Smooth muscle cell (in vitro differentiated cells): ENCODE measurements around the gene RFX3. TPM values are rescaled to one million over a fixed set of nuclear protein-coding genes. Genes with fewer than 3 reads are reported as not detected.

Experiments
- DNase-seq: peaks from one replicate; lab custom pipeline; 2025; ENCODE audit not compliant: unreplicated experiment; lab: John Stamatoyannopoulos, UW
- H2AFZ ChIP-seq: fragments of 200-600 bp; sonication (generic); 2 replicates; pipeline ENCODE4 v1.6.0; 2016; ENCODE audit warnings: antibody characterized with exemption, low read depth, mild to moderate bottlenecking
- H3F3A ChIP-seq: fragments of 200-600 bp; sonication (generic); 2 replicates; pipeline ENCODE4 v1.6.0; 2017; ENCODE audit warnings: antibody characterized with exemption, low read depth
- H3K27ac ChIP-seq: fragments of 200-600 bp; sonication (generic); 2 replicates; pipeline ENCODE4 v1.5.1; 2016; ENCODE audit warnings: low read depth, mild to moderate bottlenecking
- H3K27me3 ChIP-seq: fragments of 200-600 bp; sonication (generic); 2 replicates; pipeline ENCODE4 v1.6.1; 2016; ENCODE audit warnings: low read depth, mild to moderate bottlenecking
- H3K36me3 ChIP-seq: fragments of 200-600 bp; sonication (generic); 2 replicates; pipeline ENCODE4 v1.5.1; 2016; ENCODE audit warnings: low read depth
- H3K4me1 ChIP-seq: fragments of 200-600 bp; sonication (generic); 2 replicates; pipeline ENCODE4 v1.5.1; 2016; ENCODE audit warnings: low read depth
- H3K4me2 ChIP-seq: fragments of 200-600 bp; sonication (generic); 2 replicates; pipeline ENCODE4 v1.6.0; 2016; ENCODE audit warnings: mild to moderate bottlenecking
- H3K4me3 ChIP-seq: fragments of 200-600 bp; sonication (generic); 2 replicates; pipeline ENCODE4 v1.5.1; 2016; ENCODE audit warnings: mild to moderate bottlenecking
- H3K79me2 ChIP-seq: fragments of 200-600 bp; sonication (generic); 2 replicates; pipeline ENCODE4 v1.6.0; 2016; ENCODE audit warnings: low read depth, mild to moderate bottlenecking
- H3K9ac ChIP-seq: fragments of 200-600 bp; sonication (generic); 2 replicates; pipeline ENCODE4 v1.6.0; 2016; ENCODE audit warnings: low read depth
- H3K9me3 ChIP-seq: fragments of 200-600 bp; sonication (generic); replicated peaks from 2 replicates; pipeline ENCODE4 v1.5.1; 2016; ENCODE audit warnings: low read depth
- H4K20me1 ChIP-seq: fragments of 200-600 bp; sonication (generic); 2 replicates; pipeline ENCODE4 v1.6.0; 2016; ENCODE audit warnings: low read depth
- CTCF ChIP-seq: fragments of 200-600 bp; sonication (generic); IDR thresholded peaks from 2 replicates; pipeline ENCODE4 v1.5.1; 2017; ENCODE audit warnings: borderline replicate concordance, mild to moderate bottlenecking, antibody characterized with exemption; ENCODE audit not compliant: insufficient read depth, poor library complexity, severe bottlenecking
- WGBS: methylation state at CpG from one replicate; pipeline ENCODE4 v1.1.7; 2016; ENCODE audit warnings: low lambda C conversion rate; 5-methylcytosine and 5-hydroxymethylcytosine counted together
- polyA plus RNA-seq: library from polyadenylated mRNA; unstranded; fragments of >200 nt; fragmentation: Nextera tagmentation; extraction: Ambion mirVana; gene quantifications from 2 replicates; pipeline ENCODE4 v1.2.1, GENCODE V29; 2016
- total RNA-seq: library from RNA; depleted of rRNA; stranded (reverse); fragments of >200 nt; gene quantifications from 2 replicates; pipeline ENCODE4 v1.2.3, GENCODE V29; 2014

Gene RFX3
- total and polyA plus RNA-seq, 2 experiments from 2014 or later, result 4.4 to 14.1 TPM

GRCh38 chr9:3447788-3448187 lies 78.0 kb downstream of the RFX3 start:
- DNase-seq, result no peak
- Histone ChIP-seq H3K36me3 (no peaks in the 10 kb centered on the region), H3K9me3 (no peaks in the 10 kb centered on the region), H3F3A (no peaks in the 10 kb centered on the region), H3K27me3 (no peaks in the 10 kb centered on the region), H3K27ac (no peak overlapping the region), H3K4me2 (no peak overlapping the region), H3K9ac (no peak overlapping the region), H4K20me1 (peaks cover 8% of the 10 kb centered on the region), H3K4me3 (no peak overlapping the region), H3K79me2 (peaks cover 15% of the 10 kb centered on the region), H2AFZ (no peak overlapping the region), H3K4me1 (no peaks in the 10 kb centered on the region)
- TF ChIP-seq CTCF, result no peak
- 79% methylated on average over 1 of the region's 1 CpG for WGBS

GRCh38 chr9:3447143-3447542 lies 78.7 kb downstream of the RFX3 start:
- H3K36me3 ChIP-seq, result no peaks in the 10 kb centered on the region
- H3K79me2 ChIP-seq, result peaks cover 15% of the 10 kb centered on the region
- DNase-seq, result no peak
- no peak overlapping the region for H3K4me2 ChIP-seq
- no peak overlapping the region for H3K9ac ChIP-seq
- WGBS, result 89% methylated on average over 1 of the region's 1 CpG
- H3K4me1 ChIP-seq, result no peaks in the 10 kb centered on the region
- H4K20me1 ChIP-seq, result peaks cover 8% of the 10 kb centered on the region
- H3K27me3 ChIP-seq, result no peaks in the 10 kb centered on the region
- no peak overlapping the region for H3K27ac ChIP-seq
- H3K9me3 ChIP-seq, result no peaks in the 10 kb centered on the region
- H3K4me3 ChIP-seq, result no peak overlapping the region
- no peak for TF ChIP-seq CTCF
- no peak overlapping the region for H2AFZ ChIP-seq
- no peaks in the 10 kb centered on the region for H3F3A ChIP-seq

GRCh38 chr9:3446313-3446712 lies 79.5 kb downstream of the RFX3 start:
- no peak overlapping the region for H3K4me3 ChIP-seq
- H3K27ac ChIP-seq, result no peak overlapping the region
- peaks cover 8% of the 10 kb centered on the region for H4K20me1 ChIP-seq
- H3K9me3 ChIP-seq, result no peaks in the 10 kb centered on the region
- peaks cover 15% of the 10 kb centered on the region for H3K79me2 ChIP-seq
- no peaks in the 10 kb centered on the region for H3K36me3 ChIP-seq
- DNase-seq, result no peak
- no peak overlapping the region for H3K4me2 ChIP-seq
- H3K27me3 ChIP-seq, result no peaks in the 10 kb centered on the region
- H3F3A ChIP-seq, result no peaks in the 10 kb centered on the region
- H2AFZ ChIP-seq, result no peak overlapping the region
- TF ChIP-seq CTCF, result no peak
- H3K9ac ChIP-seq, result no peak overlapping the region
- H3K4me1 ChIP-seq, result no peaks in the 10 kb centered on the region

- Histone ChIP-seq H3K9ac (no peak overlapping the region), H3K36me3 (no peaks in the 10 kb centered on the region), H3K27me3 (no peaks in the 10 kb centered on the region), H3F3A (no peaks in the 10 kb centered on the region), H3K4me2 (no peak overlapping the region), H3K4me1 (no peaks in the 10 kb centered on the region), H3K27ac (no peak overlapping the region), H3K9me3 (no peaks in the 10 kb centered on the region), H3K79me2 (peaks cover 9% of the 10 kb centered on the region), H3K4me3 (no peak overlapping the region), H4K20me1 (peaks cover 8% of the 10 kb centered on the region), H2AFZ (no peak overlapping the region)
- no peak for TF ChIP-seq CTCF
- WGBS, result 96% methylated on average over 1 of the region's 1 CpG
- no peak for DNase-seq
Observed at GRCh38 chr9:3444016-3444415, 81.8 kb downstream of the RFX3 start.
